H1 (cell line): ENCODE measurements around the gene PFDN1. TPM values are rescaled to one million over a fixed set of nuclear protein-coding genes. Genes with fewer than 3 reads are reported as not detected.

Experiments
- CTCF ChIA-PET: fragments of 300-600 bp; sonication (Branson Sonifier 250); formaldehyde crosslinking; loops from one replicate; lab custom pipeline; 2021; ENCODE audit not compliant: partially characterized antibody; lab: Charles Lee
- POLR2A ChIA-PET: fragments of 300-600 bp; sonication (Branson Sonifier 250); formaldehyde crosslinking; loops from one replicate; lab custom pipeline; 2021; ENCODE audit warnings: inconsistent platforms; ENCODE audit not compliant: partially characterized antibody; lab: Charles Lee
- DNase-seq, 2 experiments: peaks; one replicate each; pipeline versions ENCODE4 v3.0.0 to v3.0.0-alpha.2; 2010 to 2022; ENCODE audit warnings: low spot score in 2 of 2, low read depth in 1 of 2, mixed read lengths in 1 of 2
- FAIRE-seq: peaks from 2 replicates; lab custom pipeline; 2011; peaks lifted over from hg19 to GRCh38; lab: Jason Lieb, UNC
- H2AFZ ChIP-seq: 2 replicates; pipeline ENCODE4 v1.8.1; 2012; ENCODE audit warnings: low read length, inconsistent platforms
- H2AK5ac ChIP-seq: 2 replicates; pipeline ENCODE4 v1.6.1; 2013; ENCODE audit warnings: low read depth, low read length
- H2BK120ac ChIP-seq: replicated peaks from 2 replicates; pipeline ENCODE3; 2013; ENCODE audit warnings: low read depth, low read length, inconsistent platforms
- H2BK12ac ChIP-seq: 2 replicates; pipeline ENCODE4 v1.6.1; 2013; ENCODE audit warnings: low read depth, low read length
- H2BK15ac ChIP-seq: 2 replicates; pipeline ENCODE4 v1.6.1; 2013; ENCODE audit warnings: low read length
- H2BK20ac ChIP-seq: 2 replicates; pipeline ENCODE4 v1.6.1; 2013; ENCODE audit warnings: low read length
- H2BK5ac ChIP-seq: 2 replicates; pipeline ENCODE4 v1.6.1; 2013; ENCODE audit warnings: low read depth, low read length
- H3K14ac ChIP-seq: 2 replicates; pipeline ENCODE4 v1.6.1; 2013; ENCODE audit warnings: inconsistent platforms; ENCODE audit not compliant: insufficient read length
- H3K18ac ChIP-seq: 2 replicates; pipeline ENCODE4 v1.6.1; 2013; ENCODE audit warnings: low read length; ENCODE audit errors: extremely low read depth
- H3K23ac ChIP-seq: 2 replicates; pipeline ENCODE4 v1.6.1; 2013; ENCODE audit warnings: inconsistent platforms; ENCODE audit not compliant: insufficient read length
- H3K23me2 ChIP-seq: 2 replicates; pipeline ENCODE4 v1.6.1; 2013; ENCODE audit warnings: low read depth, low read length
- H3K27ac ChIP-seq: 2 replicates; pipeline ENCODE4 v1.6.1; 2011; ENCODE audit warnings: low read depth, low read length, inconsistent platforms
- H3K27me3 ChIP-seq, 4 experiments: replicated peaks in 1 of 4; 1 replicate in 1 of 4; 2 replicates in 3 of 4; pipeline versions ENCODE4 v1.6.1 to v1.8.1; 2011 to 2013; ENCODE audit warnings: low read length in 3 of 4, mild to moderate bottlenecking in 3 of 4, inconsistent platforms in 2 of 4, mixed read lengths in 2 of 4, moderate library complexity in 1 of 4; ENCODE audit not compliant: control insufficient read depth in 3 of 4, insufficient read depth in 3 of 4; ENCODE audit errors: extremely low read depth in 1 of 4
- H3K36me3 ChIP-seq, 4 experiments: 2 replicates each; pipeline versions ENCODE4 v1.6.1 to v1.8.1; 2011 to 2013; ENCODE audit warnings: mild to moderate bottlenecking in 4 of 4, low read length in 3 of 4, moderate library complexity in 2 of 4, control low read depth in 1 of 4, inconsistent platforms in 1 of 4; ENCODE audit not compliant: insufficient read depth in 4 of 4, control insufficient read depth in 2 of 4
- H3K4ac ChIP-seq: replicated peaks from 2 replicates; pipeline ENCODE3; 2013; ENCODE audit warnings: low read length, low read depth, mixed read lengths, inconsistent platforms; ENCODE audit not compliant: insufficient read length
- H3K4me1 ChIP-seq, 4 experiments: replicated peaks in 1 of 4; 1 replicate in 1 of 4; 2 replicates in 3 of 4; pipeline versions ENCODE4 v1.6.1 to v1.8.1; 2011 to 2013; ENCODE audit warnings: low read length in 3 of 4, inconsistent platforms in 2 of 4, mixed read lengths in 1 of 4; ENCODE audit not compliant: insufficient read depth in 4 of 4, control insufficient read depth in 3 of 4
- H3K4me2 ChIP-seq, 2 experiments: 2 replicates each; pipeline versions ENCODE4 v1.6.1 to v1.8.1; 2011 to 2013; ENCODE audit warnings: low read depth in 2 of 2, low read length in 2 of 2, control low read depth in 1 of 2, inconsistent platforms in 1 of 2, mild to moderate bottlenecking in 1 of 2; ENCODE audit not compliant: insufficient read depth in 1 of 2
- H3K4me3 ChIP-seq, 4 experiments: fragments of 200-600, 300-600 bp in 1 of 4; sonication (generic), shearing (Covaris generic), sonication (Bioruptor Twin) in 1 of 4; 2 replicates each; pipeline versions ENCODE4 v1.5.1 to v1.8.1; 2011 to 2016; ENCODE audit warnings: low read length in 4 of 4, low read depth in 3 of 4, control low read depth in 2 of 4, inconsistent platforms in 2 of 4, mild to moderate bottlenecking in 2 of 4, mixed read lengths in 1 of 4, moderate library complexity in 1 of 4; ENCODE audit not compliant: insufficient read depth in 2 of 4; ENCODE audit errors: extremely low read depth in 1 of 4
- H3K56ac ChIP-seq: replicated peaks from 2 replicates; pipeline ENCODE3; 2013; ENCODE audit warnings: low read depth, mild to moderate bottlenecking, mixed read lengths, low read length, inconsistent platforms; ENCODE audit not compliant: insufficient read length
- H3K79me1 ChIP-seq: 2 replicates; pipeline ENCODE4 v1.6.1; 2013; ENCODE audit warnings: low read depth, low read length, control low read depth
- H3K79me2 ChIP-seq, 2 experiments: 2 replicates each; pipeline versions ENCODE4 v1.6.1 to v1.8.1; 2012 to 2013; ENCODE audit warnings: low read length in 2 of 2, mild to moderate bottlenecking in 2 of 2, inconsistent platforms in 1 of 2; ENCODE audit not compliant: insufficient read depth in 2 of 2, control insufficient read depth in 1 of 2
- H3K9ac ChIP-seq, 4 experiments: replicated peaks in 1 of 4; 1 replicate in 1 of 4; 2 replicates in 3 of 4; pipeline versions ENCODE4 v1.6.1 to v1.8.1; 2011 to 2013; ENCODE audit warnings: low read depth in 3 of 4, low read length in 3 of 4, control low read depth in 2 of 4, mild to moderate bottlenecking in 2 of 4, moderate library complexity in 2 of 4, inconsistent platforms in 1 of 4; ENCODE audit errors: extremely low read depth in 1 of 4
- H3K9me3 ChIP-seq, 2 experiments: 2 replicates each; pipeline versions ENCODE4 v1.6.1 to v1.8.1; 2012 to 2013; ENCODE audit warnings: mild to moderate bottlenecking in 2 of 2, moderate library complexity in 2 of 2, control low read depth in 1 of 2, inconsistent platforms in 1 of 2, low read depth in 1 of 2, low read length in 1 of 2, mixed read lengths in 1 of 2; ENCODE audit not compliant: insufficient read depth in 2 of 2
- H4K20me1 ChIP-seq, 2 experiments: replicated peaks in 1 of 2; 2 replicates each; pipeline versions ENCODE3 to v1.8.1; 2011 to 2013; ENCODE audit warnings: inconsistent platforms in 2 of 2, low read length in 2 of 2, mild to moderate bottlenecking in 1 of 2; ENCODE audit not compliant: insufficient read depth in 2 of 2, control insufficient read depth in 1 of 2
- H4K5ac ChIP-seq: 2 replicates; pipeline ENCODE4 v1.6.1; 2013; ENCODE audit warnings: low read length, low read depth, mixed read lengths, inconsistent platforms; ENCODE audit not compliant: insufficient read length
- H4K8ac ChIP-seq: 2 replicates; pipeline ENCODE4 v1.8.0; 2013; ENCODE audit warnings: mild to moderate bottlenecking, moderate library complexity, low read length, inconsistent platforms; ENCODE audit not compliant: insufficient read depth; ENCODE audit errors: extremely low read depth
- H4K91ac ChIP-seq: replicated peaks from 2 replicates; pipeline ENCODE3; 2013; ENCODE audit warnings: low read length, mixed read lengths, inconsistent platforms; ENCODE audit not compliant: insufficient read length
- CEBPB ChIP-seq: IDR thresholded peaks from 2 replicates; pipeline ENCODE4 v1.6.1; 2012; ENCODE audit warnings: low read depth, low read length
- CHD2 ChIP-seq: IDR thresholded peaks from 2 replicates; pipeline ENCODE4 v1.6.1; 2012; ENCODE audit warnings: low read length, improper control_type of control experiment
- FOSL1 ChIP-seq: IDR thresholded peaks from 2 replicates; pipeline ENCODE4 v1.6.1; 2011; ENCODE audit warnings: mild to moderate bottlenecking, low read depth, low read length, moderate library complexity; ENCODE audit not compliant: insufficient read depth
- GABPA ChIP-seq: IDR thresholded peaks from 2 replicates; pipeline ENCODE4 v1.6.1; 2011; ENCODE audit warnings: mild to moderate bottlenecking, low read length, moderate library complexity, borderline replicate concordance; ENCODE audit not compliant: insufficient read depth
- JUND ChIP-seq: IDR thresholded peaks from 2 replicates; pipeline ENCODE4 v1.6.1; 2011; ENCODE audit warnings: mild to moderate bottlenecking, improper control_type of control experiment, low read length
- POLR2AphosphoS5 ChIP-seq: IDR thresholded peaks from 2 replicates; pipeline ENCODE4 v1.6.1; 2011; ENCODE audit warnings: low read depth, low read length
- YY1 ChIP-seq: IDR thresholded peaks from 2 replicates; pipeline ENCODE4 v1.6.1; 2011; ENCODE audit warnings: low read depth, mild to moderate bottlenecking, low read length
- WGBS, 2 experiments: shearing (Covaris generic) in 1 of 2; methylation state at CpG; one replicate each; pipeline versions ENCODE4 v1.1.6 to v1.1.7; 2013 to 2015; ENCODE audit warnings: low lambda C conversion rate in 2 of 2, mixed read lengths in 2 of 2, inconsistent platforms in 1 of 2, low coverage in 1 of 2, missing lambda C conversion rate in 1 of 2; ENCODE audit not compliant: insufficient replicate concordance in 2 of 2, insufficient coverage in 1 of 2, insufficient read length in 1 of 2; ENCODE audit errors: extremely low coverage in 1 of 2, missing lambda C conversion rate in 1 of 2; 5-methylcytosine and 5-hydroxymethylcytosine counted together
- polyA plus RNA-seq, 7 experiments: library from polyadenylated mRNA; depleted of rRNA in 3 of 7; stranded (reverse) in 5 of 7; unstranded in 2 of 7; fragments of >200 nt in 5 of 7; fragments of 200-250 nt in 2 of 7; gene quantifications; 1 replicate in 5 of 7; 2 replicates in 1 of 7; 4 replicates in 1 of 7; pipeline versions ENCODE4 v1.2.1 to v1.2.3, GENCODE V29; 2011 to 2013; ENCODE audit warnings: missing spikeins in 2 of 7, mixed read lengths in 2 of 7
- total RNA-seq: library from RNA; stranded (reverse); fragmentation: NEBNext Ultra II Directional; extraction: Animal tissue kit (Norgen Biotek cat#: 25700); gene quantifications from 2 replicates; pipeline ENCODE4 v1.2.1, GENCODE V29; 2021

The PFDN1 gene
- total and polyA plus RNA-seq, 2 of the 8 experiments (the other 6 are each of a cell fraction or from before 2014, with no cell fraction given), result 53.0 to 89.6 TPM

DNA sequence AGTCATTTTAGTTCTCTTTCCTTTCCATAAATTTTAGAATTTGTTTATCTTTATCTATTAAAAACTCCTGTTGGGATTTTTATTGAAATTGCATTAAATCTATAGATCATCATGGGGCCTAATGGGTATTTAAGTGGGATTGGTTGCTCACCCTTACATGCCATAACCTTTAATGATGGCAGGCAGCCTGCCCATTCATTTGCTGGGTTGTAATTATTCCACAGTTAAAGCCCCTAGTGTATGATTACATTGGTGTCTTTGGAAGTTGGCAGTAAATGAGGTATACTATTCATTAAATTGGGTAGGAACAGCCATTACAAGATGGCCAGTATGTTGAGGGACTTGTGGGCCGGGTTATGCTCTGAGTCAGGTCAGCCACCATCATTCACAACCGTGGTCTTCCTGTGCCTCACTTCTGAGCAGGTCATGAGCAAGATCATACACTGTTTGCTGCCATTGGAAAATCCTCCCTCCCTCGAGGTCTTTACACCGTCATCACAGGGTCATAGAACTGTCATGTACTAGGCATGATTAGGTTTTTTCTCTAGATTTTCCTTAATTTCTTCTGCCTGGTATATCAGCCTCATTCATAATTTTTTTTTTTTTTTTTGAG lies 68.4 kb downstream of the PFDN1 start:
- H3K56ac ChIP-seq, result no peak overlapping the region
- no peak overlapping the region for H2AFZ ChIP-seq
- no peak overlapping the region for H4K91ac ChIP-seq
- no peak overlapping the region for H2BK120ac ChIP-seq
- CTCF ChIA-PET, result interaction anchor here (1.2 to 2.2 kb wide), 3 partner anchors 8 to 117 kb away, joined by 3 to 13 read pairs (median 5); no protein-coding TSS in a partner anchor
- no peak overlapping the region for H2BK15ac ChIP-seq
- no peaks in the 10 kb centered on the region for H3K36me3 ChIP-seq
- no peaks in the 10 kb centered on the region for H3K79me1 ChIP-seq
- no peak for DNase-seq
- H3K18ac ChIP-seq, result no peak overlapping the region
- no peak overlapping the region for H2AK5ac ChIP-seq
- no peak for FAIRE-seq
- H3K14ac ChIP-seq, result no peak overlapping the region
- TF ChIP-seq CHD2, result no peak
- TF ChIP-seq GABPA, result no peak
- no peak for TF ChIP-seq JUND
- TF ChIP-seq POLR2AphosphoS5, result no peak
- TF ChIP-seq FOSL1, result no peak
- no peak for TF ChIP-seq YY1
- TF ChIP-seq CEBPB, result no peak
- TF ChIP-seq, all 59 proteins: peak for 0
- H3K4me1 ChIP-seq, result no peaks in the 10 kb centered on the region
- no peak overlapping the region for H3K4ac ChIP-seq
- H3K9me3 ChIP-seq, result no peaks in the 10 kb centered on the region
- no peak overlapping the region for H3K27ac ChIP-seq
- H2BK12ac ChIP-seq, result no peak overlapping the region
- H3K4me2 ChIP-seq, result no peak overlapping the region
- H4K5ac ChIP-seq, result no peak overlapping the region
- H2BK20ac ChIP-seq, result no peak overlapping the region
- H3K4me3 ChIP-seq, result no peak overlapping the region
- no peak overlapping the region for H4K8ac ChIP-seq
- POLR2A ChIA-PET, result no interaction called here
- no peaks in the 10 kb centered on the region for H3K79me2 ChIP-seq
- 87% methylated on average over 4 of the region's 4 CpGs; no CpG with 5 or more reads in 1 of the 2 experiments for WGBS, 2 experiments
- no peaks in the 10 kb centered on the region for H3K27me3 ChIP-seq
- H2BK5ac ChIP-seq, result no peak overlapping the region
- no peaks in the 10 kb centered on the region for H3K23me2 ChIP-seq
- peaks cover 1 to 3% of the 10 kb centered on the region in 2 experiments for H4K20me1 ChIP-seq
- no peak overlapping the region for H3K9ac ChIP-seq
- H3K23ac ChIP-seq, result no peak overlapping the region
